Activated naive CD4-positive, alpha-beta T cell (primary cell): ENCODE data around the gene GJD4.

ENCODE experiments used
- DNase-seq, 4 experiments: peaks; one replicate each; lab custom pipeline; 2025; lab: John Stamatoyannopoulos, UW

GJD4 gene

DNA sequence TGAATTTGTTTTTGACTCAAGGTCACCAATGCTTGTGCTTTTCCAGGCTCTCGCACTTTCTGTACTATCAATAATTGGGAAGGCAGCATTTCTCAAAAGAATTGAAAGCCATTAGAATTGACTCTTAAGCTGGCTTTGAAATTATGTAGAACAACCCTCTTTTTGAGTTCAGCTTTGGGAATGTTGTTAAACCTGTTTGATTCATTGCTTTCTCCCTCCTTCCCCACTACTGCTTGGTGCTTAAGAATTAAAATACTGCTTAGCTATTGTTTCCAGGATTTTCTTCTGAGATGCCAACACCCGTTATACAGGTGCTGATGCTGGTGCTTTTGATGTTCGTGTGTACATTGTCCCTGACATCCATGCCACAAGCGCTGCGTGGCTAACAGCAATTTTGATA lies 52.5 kb downstream of the GJD4 start:
- no peak for DNase-seq
